Tongue (tissue), 2 donors: ENCODE measurements around the gene DNAJC7. TPM values are rescaled to one million over a fixed set of nuclear protein-coding genes. Genes with fewer than 3 reads are reported as not detected.

Experiments used
- DNase-seq: peaks from one replicate; pipeline ENCODE4 v3.0.0-alpha.2; 2015
- total RNA-seq: library from RNA; depleted of rRNA; stranded (reverse); fragments of >200 nt; gene quantifications from one replicate; pipeline ENCODE4 v1.2.3, GENCODE V29; 2014

The DNAJC7 gene
- total RNA-seq, 1 donor from 2014 or later: 71.7 TPM

- DNase-seq: no peak
Observed at GRCh38 chr17:41974658-41975057, 42.6 kb downstream of the DNAJC7 start.

DNA sequence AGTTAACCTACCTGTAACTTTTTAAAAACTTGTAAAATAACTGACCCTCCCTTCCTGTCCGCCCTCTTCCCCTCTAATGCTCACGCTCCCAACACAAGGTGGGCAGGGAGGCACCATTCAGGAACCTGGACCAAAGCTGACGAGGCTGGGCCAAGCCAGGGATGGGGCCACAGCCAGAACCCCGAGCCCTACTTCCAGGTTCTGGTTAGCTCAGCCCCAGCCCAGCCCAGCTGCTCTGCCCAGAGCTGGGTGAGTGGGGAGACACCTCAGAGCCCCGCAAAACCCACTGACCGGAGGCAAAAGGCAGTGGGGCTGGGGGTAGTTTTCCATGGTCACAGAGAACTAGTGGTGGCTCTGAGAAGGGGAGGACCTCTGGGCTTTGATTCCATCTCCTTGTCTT, 43.2 kb downstream of the DNAJC7 start:
- DNase-seq: no peak

DNA sequence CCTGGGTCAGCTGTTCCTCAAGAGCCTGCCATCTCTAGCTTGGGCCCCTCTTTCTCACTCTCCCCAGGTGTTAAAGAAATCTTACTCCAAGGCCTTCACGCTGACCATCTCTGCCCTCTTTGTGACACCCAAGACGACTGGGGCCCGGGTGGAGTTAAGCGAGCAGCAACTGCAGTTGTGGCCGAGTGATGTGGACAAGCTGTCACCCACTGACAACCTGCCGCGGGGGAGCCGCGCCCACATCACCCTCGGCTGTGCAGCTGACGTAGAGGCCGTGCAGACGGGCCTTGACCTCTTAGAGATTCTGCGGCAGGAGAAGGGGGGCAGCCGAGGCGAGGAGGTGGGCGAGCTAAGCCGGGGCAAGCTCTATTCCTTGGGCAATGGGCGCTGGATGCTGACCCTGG, 43.8 kb downstream of the DNAJC7 start:
- DNase-seq: peak; percentile 57

DNA sequence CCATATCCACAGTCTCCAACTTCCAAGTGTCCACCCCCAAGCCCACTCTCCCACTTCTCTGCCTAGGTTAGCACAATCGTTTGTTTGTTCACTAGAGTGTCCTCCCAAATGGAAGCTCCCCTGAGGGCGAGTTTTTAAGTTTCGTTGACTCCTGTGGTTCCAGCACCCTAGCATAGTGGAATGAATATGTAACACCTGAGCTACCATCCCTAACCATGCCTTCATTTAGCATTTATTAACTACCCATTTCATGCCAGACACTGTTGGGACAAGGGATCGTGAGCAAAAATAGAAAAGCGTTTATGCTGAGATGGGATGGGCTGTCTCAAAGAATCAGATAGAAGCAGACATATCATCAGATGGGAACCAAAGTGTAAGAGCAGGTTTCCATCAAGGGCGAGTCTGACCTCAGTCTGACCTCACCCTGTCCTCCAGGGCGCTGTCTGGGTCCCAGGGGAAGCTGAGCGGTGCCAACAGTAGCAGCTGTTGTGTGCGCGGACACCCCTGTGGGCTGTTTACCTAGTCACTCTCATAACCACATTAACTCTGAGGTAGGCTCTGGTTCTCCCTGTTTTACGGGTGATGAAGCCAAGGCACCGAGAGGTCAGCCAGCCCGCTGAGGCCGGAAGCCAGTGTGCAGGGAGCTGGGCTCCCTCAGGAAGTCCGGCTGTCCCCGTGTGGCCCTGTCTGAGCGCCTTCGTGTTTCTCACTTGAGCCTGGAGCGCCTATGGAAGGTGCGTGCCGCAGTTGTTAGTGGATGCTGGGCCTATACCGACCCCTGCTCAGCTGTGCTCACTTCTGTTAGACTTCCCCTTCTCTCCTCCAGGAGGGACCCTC, 44.5 kb downstream of the DNAJC7 start:
- no peak for DNase-seq

- no peak for DNase-seq
Observed at GRCh38 chr17:41971721-41972523, 45.3 kb downstream of the DNAJC7 start.

GRCh38 chr17:41970901-41971331, 46.3 kb downstream of the DNAJC7 start:
- no peak for DNase-seq

GRCh38 chr17:41968676-41969075, 48.6 kb downstream of the DNAJC7 start:
- no peak for DNase-seq

DNA sequence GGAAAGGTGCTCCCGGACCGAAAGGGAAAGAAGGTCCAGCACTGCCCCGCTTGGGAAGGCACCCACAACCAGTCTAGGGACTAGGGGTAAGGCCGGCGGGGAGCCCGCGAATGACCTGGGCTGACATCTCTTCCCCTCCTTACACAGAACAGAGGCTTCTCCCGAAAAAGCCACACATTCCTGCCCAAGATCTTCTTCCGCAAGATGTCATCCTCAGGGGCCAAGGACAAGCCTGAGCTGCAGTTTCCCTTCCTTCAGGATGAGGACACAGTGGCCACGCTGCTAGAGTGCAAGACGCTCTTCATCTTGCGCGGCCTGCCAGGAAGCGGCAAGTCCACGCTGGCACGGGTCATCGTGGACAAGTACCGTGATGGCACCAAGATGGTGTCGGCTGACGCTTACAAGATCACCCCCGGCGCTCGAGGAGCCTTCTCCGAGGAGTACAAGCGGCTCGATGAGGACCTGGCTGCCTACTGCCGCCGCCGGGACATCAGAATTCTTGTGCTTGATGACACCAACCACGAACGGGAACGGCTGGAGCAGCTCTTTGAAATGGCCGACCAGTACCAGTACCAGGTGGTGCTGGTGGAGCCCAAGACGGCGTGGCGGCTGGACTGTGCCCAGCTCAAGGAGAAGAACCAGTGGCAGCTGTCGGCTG, 49.2 kb downstream of the DNAJC7 start:
- DNase-seq: no peak

- DNase-seq: peak; percentile 45
Observed at GRCh38 chr17:41967141-41967920, 49.9 kb downstream of the DNAJC7 start.

DNA sequence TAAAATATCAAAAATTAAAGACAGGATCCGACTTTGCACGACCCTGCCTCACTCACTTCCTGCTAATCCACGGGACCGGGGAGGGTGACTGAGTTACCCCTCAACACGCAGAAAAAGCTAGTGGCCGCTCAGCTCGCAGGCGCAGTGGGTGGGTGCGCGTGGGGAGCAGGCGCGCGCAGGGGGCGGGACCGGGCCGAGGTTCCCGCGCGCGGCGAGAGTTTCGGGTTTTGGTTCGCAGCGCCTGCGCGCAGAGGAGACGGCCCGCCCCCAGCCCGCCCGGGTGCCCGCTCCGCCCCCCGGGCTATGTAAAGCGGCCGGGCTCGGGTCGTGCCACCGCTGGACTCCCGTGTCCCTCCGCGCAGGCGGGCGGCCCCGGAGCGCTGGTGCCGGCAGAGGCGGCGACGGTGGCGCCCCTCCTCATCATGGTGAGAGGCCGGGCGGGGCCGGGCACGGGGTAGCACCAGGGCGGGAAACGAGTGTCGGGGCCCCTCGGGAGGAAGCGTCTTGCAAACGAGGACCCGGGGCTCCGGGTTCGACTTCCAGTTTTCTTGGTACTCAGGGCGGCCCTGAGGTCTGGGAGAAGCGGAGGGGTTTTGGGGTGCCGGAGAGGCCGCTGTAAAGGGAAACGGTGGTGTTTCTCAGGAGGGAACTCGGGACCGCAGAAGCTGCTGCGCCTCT, 50.6 kb downstream of the DNAJC7 start, which contains the start of gene CNP:
TSS of gene CNP (plus strand) at position 333 of the 678 bp plus-strand sequence. CDS start at position 423, 90 bp downstream.
- peak; percentile 95 for DNase-seq

DNA sequence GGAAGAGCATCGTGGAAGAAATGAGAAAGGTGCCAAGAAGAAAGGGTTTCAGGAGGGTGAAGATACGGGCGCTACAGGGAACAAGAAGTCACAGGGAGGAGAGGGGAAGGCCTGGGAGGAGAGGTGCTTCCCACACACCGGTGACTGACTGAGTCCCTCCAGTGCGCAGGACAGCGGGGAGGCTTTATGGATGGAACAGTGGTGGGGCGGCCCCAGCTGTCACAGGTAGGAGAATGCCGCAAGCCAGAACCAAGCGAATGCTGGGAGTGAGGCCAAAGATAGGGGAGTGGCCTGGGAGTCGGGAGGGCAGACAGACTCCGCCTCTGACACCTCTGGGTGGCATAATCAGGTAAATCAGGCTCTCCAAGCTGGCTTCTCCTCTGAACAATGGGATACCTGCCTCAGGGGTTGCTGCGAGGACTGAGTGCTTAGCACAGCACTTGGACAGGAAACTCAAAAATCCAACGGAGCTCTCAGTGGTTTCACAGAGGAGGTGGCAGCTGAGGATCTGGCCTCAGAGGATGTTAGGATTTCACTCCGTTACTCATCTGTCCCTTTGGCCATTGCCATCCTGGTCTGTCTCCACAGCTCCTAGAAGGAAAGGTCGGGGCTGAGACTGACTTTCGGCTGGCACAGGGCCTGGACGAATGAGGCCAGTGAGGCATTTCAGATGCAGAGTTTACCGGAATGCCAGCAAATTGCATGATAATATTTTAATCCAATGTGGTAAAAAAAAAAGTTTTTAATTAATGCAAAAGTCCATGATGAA, 51.4 kb downstream of the DNAJC7 start:
- DNase-seq: peak; percentile 72

DNA sequence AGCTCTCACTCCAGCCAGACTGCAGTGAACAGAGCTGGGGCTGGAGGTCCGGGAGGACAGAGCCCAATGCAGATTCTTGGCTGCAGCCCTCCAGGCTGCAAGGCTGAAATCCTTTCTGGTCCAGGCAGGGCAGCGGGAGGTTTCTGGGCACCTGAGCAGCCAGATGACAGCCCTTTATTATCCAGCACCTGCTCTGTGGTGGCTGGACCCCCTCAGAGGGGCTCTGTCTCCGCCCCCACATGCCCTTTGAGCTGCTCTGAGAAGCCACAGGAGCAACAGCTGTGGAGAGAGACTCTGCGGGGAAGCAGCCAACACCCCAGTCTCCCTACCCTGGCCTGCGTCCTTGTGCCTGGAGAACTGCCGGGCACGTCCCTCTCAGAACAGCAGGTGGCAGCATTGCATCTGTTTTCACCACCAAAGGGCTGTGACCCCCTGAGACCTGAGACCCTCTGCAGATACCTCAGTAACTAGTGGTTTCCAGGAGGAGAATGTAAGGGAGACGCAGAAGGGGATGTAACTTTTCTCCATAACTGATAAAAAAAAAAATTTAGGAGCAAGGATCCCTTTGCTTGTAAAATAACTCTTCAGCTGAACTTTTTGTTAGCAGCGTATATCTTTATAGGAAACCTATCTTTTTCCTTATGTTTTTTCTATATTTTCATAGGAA, 54.3 kb downstream of the DNAJC7 start:
- peak; percentile 93 for DNase-seq

DNA sequence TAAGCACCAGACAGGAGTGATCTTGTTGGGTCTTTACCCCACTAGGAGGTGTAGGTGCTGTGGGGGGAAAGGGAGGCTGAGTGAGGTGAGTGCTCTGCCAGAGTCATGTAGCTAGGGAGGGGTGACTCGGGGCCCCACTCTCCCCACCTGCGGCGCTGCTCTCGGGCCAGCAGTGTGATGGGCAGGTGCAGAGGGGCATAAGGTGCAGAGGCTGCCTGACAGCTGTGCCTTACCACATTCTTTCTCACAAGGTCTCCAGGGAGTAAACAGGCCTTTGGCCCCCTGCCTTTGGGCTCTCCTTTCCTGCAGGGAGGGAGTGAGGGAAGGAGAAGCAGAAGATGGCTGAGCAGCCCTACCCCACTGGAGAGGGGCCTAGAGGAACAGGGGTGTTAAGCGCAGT, 55.1 kb downstream of the DNAJC7 start:
- DNase-seq: no peak

DNA sequence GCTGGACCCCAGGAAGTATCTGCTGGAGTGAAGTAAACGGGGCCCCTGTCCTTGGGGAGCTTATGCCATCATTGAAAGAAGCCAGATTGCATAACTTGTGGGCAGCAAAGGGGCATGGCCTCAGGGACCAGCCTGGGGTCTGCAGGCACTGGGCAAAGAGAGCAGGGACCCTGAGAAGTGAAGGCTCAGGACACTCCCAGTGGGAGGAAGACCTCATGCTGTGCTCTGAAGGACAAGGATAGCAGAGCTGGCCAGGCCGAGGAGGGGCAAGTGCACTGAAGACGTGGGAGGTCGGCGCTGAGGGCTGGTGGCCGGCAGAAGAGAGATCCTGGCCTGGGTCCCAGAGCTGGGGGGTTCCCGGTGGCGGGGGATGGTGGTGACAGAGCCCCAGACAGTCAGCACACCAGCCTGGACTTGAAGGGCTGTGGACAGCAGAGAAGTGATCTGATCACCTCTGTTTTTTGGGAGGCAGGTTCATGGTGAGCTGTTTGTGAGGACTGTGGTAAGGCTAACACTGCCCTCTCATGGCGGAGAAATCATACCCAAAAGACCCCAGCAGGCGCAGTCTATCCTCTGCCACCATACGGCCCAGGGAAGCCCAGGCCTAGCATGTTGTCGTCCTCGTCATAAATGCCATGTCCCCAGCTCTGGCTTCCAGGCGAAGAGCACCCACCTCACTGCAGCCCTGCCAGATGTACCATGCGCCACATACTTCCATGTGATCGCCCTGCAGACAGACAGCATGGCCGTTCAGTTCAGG, 57.7 kb downstream of the DNAJC7 start:
- peak; percentile 61 for DNase-seq

DNA sequence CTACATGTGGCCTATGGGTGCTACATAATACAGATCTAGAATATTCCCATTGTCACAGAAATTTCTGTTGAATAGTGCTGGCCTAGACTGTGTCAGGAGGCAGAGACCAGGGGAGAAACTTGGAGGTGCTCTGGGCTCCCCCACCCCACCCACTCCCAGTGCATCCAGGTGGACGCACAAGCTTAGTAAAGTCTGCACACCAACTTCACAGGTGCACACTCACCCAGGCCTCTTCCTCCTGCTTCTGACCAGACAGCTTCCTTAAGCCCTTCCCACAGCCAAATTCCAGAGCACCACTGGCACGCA, 58.3 kb downstream of the DNAJC7 start:
- DNase-seq: no peak

DNA sequence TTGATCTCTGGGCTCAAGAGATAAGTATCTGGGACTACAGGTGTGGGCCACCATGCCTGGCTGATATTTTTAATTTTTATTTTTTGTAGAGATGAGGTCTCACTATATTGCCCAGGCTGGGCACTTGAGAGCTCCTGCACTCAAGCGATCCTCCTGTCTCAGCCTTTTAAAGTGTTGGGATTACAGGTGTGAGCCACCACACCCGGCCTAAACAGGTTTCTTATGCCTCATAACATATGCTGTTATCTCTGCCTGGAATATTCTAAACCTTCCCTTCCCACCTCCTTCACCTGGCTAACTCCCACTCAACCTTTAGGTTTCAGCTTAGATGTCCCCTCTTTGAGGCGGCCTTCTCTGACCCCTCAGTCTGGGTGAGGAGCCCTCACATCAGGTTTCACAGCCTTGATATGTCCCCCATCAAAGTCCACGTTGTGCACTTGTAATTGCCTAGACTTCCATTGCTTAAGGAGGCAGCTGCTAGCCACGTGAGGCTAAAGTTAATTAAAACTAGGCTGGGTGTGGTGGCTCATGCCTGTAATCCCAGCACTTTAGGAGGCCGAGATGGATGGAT, 59.3 kb downstream of the DNAJC7 start:
- no peak for DNase-seq

- DNase-seq: no peak
Observed at GRCh38 chr17:41957031-41957868, 60.0 kb downstream of the DNAJC7 start.

GRCh38 chr17:41956522-41956921, 60.7 kb downstream of the DNAJC7 start:
- DNase-seq: no peak
